ENCODE data around the gene EVL.

The EVL gene

DNA sequence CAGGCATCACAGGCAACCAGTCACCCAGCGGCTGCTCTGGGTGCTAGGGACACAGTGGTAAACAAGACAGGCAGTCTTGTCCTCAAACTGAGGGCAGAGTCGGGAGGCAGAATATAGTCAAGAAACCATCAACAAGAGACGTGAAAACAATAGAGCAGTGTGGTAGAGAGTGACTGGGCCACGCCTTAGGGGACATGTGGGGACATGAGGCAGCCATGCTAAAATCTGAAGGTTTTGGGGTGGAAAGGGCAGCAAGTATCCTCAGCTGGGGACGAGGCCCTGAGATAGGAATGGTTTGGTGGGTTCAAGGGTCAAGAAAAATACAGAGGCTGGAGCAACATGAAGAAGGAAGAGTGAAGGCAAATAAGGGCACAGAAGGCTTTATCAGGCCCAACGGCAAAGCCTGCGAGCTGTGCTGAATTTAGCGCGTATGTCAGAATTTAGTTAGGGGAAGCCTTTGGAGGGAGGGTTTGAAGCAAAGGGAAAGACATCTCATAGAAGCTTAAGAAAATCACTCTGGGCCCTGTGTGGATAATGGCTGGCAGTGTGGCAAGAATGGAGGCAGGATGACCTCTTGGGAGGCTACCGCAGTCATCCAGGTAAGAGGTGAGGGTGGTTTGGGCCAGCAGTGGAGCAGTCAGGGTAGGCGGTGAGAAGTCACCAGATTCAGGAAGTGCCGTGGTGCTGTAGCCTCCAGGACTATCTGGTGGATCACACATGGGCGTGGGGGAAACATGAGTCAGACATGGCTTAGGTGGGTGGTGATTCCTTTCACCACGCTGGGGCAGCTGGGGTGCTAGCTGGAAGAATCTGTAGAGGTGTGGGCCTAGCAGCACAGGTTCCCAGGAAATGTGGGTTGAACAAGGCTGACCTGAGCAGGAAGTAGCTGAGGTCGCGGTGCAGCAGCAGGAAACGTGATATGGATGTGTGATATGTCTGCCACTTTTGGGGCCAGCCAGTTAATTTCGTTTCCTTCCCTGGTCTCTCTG, 3.0 kb downstream of the EVL start:
- no peak for FAIRE-seq

DNA sequence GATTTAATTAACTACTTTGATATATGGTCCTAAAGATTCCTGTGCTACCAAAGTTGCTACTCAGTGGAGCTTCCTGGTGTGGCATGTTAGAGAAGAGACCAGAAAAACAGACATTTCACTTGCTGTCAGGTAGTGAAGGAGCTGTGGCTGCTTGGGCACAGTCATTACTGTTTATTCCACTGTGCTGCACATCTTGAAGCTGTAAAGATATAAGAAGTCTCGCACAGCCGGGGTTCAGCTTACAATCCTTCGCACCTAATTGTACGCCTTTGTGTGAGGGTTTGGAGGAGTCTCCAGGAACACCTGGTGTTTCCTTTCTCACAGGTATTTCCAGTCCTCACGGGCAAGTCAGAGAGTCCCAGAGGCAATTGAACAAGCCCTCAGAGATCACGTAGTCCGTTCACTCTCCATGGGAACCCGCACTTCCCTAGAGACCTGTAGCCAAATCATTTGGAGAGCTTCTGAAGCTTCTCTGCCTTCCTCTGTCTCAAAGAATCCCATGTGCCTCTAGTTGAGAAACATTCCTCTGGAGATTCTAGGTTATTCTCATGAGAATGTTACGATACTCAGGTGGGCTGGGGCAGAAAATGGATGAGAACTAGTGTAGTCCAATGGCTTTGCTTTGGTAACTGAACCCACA, 4.1 kb downstream of the EVL start:
- FAIRE-seq: no peak

DNA sequence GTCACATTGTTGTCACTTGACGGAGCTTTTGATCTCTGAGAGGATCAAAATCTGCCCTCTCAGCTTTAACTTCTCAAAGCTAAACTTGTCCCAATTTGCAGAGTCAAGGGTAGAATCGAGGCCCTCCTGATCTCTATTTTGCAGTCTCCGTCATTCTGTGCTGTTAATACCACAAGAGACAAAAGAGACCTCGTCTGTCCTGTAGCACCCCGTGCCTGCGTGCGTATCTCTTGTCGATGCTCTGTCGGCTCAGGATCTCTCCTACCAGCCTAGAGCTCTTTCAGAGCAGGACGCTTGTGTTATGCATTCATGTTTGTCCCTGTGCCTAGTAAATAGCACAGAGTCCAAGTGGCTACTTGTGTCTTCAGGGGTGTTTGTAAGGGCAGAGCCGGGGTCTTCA, 5.1 kb downstream of the EVL start:
- FAIRE-seq: no peak

DNA sequence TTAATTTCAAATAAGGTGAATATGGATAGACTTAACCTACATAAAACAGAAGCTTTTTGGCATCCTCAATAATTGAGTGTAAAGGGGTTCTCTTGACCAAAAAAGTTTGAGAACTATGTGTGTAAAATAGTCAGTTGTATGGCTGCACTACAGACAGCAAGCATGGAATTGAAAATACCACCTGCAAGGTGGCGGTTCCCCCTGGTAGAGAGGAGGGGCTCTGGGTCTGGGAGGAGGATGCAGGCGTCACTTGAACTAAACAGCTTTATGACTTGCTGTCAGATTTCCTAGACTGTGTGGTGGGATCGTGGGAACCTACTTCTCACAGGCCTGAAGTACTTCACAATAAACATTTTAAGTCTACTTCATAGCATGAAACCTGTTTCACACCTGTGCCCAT, 6.3 kb downstream of the EVL start:
- no peak for FAIRE-seq

DNA sequence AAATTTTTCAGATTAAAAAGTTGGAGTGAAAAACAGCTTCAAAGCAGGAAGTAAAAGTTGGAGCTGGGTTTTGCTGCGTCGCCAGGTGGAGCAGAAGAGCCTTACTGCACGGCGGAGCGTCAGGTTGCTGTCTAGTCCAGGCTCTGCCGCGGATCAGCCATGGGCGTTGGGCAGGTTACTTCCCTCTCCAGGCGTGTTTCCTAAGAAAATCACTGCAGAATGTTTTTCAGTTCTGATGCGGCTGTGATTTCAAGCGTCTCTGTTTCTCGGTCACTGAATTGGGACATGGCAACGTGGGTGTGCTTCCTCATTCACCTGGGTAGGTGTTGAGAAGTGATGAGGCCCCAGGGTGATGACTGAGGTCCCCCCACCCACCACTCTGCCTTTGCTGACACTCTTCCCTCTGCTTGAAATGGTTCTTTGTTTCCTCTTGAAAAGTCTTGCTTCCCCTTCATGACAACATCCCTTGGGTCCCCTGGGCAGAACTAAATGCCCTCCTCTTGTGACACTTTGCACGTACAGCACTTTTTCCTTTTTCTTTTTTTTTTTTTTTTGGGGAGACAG, 7.6 kb downstream of the EVL start:
- no peak for FAIRE-seq

DNA sequence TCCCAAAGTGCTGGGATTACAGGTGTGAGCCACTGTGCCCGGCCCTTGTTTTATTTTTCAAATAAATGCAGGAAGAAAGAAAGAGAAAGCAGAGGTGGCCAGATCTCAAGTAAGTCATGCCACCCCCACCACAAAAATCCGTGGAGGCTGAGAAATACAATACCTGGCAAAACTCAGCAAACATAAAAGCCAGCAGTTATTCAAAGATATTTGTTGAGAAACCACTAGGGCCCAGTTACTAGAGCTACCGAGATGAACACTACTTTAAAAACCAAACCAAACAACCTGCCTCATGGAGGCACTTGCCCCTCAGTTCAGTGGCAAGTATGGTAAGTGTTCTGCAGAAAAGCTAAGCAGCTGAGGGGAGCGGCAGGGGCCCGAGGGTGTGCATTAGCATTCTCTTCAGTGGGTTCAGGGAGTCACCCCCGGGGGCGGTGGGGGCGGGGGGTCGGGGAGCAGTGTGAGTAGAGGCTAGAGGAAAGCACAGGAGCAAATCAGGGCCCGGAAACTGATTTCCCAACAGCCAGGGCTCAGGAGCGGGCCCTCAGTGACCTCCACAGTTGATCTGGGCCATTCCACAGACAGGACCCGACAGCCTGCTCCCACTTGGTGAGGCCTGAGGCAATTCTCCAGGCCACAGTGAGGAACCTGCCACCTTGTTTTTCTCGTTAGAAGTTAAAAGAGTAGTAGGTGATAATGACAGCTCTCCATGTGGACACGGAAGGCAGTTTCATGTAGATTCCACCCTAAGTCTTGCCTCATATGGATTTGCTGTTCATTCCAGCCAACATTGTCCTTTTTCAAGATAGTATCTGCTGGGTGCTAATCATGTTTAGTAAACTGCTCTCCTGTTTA, 8.6 kb downstream of the EVL start:
- no peak for FAIRE-seq

DNA sequence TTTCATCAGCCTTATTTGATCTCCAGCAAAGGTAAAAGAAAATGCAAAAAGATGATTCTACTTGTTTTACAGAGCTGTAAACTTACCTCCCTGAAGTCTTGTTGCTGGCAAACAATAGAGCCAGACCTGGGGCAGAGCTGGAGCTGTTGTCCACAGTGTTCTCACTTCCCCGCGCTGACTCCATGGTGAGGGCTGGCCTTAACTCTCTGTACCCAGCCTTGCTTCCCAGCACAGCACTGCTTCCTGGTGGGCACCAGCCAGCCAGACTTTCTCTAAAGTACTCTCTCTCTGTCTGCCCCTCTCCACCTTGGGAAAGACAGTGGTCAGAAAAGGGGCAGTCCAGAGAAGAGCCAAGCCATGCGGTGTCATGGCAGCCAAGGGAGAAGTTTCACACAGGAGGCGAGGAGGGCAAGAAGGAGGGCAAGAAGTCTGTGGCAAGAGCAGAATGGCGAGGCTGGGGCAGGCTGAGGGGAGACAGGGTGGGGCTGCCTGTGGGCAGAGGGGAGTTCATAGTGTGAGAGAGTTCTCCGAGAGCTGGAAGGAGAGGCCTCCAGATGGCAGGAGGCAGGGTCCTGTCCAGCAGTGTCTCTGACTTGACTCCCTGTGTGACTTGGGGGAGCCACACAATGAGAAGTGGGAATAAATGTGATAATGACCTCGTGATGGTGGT, 9.3 kb downstream of the EVL start:
- FAIRE-seq: no peak

DNA sequence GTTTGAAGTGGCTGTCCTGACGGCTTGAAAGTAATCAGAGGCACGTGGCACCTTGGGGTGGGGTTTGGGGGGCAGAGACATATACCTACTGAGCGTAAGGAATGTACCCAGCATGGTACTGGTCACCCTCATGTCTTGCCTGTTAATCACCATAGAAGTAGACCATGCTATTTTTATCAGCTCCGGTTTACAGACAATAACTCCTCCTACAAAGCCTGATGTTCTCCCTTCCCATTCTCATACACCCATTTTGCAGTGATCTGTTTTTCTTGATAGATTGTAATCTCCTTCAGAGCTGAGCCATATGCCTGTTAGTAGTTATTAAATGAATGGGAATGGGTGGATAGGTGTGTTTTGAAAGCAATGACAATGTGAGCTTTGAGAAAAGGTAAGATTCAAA, 10.5 kb downstream of the EVL start:
- no peak for FAIRE-seq

DNA sequence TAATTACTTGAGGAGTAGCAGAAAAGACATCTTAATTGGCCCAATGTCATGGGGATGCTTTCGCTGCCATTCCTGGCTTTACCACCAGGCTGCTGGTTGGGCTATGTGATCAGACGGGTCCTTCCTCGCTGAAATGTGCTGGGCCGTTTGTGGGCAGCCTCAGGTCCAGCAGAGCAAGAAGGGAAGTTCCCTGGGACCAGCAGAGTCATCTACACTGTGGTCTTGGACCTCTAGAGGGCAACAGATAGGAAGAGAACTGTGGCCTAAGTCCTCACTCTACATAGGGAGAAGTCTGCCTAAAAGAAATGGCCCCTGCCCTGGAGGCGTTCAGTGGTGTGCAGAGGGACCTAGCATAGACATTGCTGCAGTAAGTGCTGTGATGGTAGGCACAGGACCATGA, 10.9 kb downstream of the EVL start:
- FAIRE-seq: no peak

DNA sequence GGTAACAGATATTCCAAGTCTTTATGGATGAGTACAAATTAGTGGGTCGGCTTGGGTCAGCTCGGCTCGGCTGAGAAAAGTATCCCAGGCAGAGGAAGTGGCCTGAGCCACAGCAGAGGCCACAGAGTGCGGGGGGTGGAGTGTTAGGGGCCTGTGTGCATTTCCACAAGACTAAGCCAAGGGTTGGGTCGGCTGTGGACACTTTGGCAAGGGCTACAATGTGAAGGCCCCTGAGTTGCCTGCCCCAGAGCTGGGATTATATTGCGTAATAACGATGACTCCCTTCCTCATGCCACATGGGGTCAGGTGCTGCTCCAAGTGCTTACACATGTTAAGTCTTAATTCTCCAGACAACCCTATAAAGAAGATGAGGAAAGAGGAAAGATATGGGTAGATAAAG, 11.4 kb downstream of the EVL start:
- FAIRE-seq: no peak

DNA sequence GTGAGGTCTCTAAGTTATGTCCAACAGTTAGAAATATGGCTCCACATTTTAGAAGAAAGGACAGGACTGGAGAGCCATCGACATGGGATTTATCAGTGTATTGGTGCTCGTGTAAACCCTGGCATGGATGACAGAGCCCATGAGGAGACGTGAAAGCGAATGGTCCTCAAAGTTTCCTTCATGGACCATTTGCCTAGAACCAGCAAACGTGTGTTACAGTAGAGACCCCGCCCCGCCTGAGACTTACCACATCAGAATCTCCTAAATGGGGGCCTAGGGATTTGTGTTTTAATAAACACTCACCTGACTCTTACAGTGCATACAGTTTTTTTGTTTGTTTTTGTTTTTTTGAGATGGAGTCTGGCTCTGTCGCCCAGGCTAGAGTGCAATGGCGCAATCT, 12.2 kb downstream of the EVL start:
- no peak for FAIRE-seq

DNA sequence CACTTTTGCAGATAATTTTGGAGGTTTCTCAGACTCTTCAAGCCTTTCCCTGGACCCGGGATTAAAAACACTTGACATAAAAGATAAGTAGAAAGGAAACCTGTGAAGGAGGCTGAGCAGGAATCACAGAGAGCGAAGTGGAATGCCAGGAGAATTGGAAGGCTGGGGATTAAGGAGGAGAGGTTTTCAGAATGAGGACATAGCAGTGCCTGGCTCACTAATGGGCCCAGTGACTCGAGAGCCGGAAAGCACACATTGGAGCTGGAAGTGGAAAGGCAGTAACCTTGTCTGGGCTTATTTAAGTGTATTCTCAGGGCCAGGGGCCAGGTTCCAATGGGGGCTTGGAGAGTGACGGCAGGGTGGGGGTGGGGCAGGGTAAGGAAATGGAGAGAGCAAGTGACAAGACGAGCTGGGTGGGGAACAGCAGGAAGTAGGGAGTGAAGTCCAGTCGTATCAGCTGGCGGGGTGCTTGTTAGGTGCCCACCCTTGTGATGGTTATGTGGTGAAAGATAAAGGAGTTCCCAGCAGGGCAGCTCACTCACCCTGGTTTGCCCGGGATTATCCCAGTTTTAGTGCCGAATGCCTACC, 13.1 kb downstream of the EVL start:
- no peak for FAIRE-seq

DNA sequence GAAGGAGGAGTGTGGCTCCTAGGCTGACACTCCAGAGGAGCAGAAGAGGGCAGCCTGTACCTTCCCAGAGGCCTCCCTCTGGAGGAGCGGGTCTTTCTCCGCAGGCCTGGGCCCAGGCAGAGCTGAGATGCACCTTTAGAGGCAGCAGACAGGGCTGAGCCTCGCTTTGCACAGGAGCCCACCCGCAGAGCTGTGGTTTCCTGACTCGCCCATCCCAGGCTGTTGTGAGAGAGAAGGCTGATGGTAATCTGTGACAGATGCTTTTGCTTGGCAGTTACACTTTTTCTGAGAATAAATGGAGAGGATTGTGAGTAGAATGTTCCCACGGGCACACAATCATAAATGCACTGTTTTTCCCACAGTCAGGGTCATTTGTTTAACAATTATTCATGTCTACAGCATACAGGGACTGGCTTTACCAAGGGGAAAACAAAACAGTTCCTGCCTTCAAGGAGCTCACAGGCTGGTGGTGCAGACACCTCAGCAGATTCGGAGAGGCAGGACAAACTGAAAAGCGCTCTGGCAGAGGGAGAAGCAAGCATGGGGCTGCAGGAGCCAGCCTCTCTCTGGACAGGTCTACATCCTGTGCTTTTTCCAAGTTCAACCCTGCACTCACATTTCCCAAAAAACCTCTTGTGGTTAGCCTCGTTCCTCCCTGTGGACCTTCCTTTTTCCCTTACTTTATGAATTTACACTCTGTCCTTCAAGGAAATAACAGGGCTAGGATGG, 13.9 kb downstream of the EVL start:
- no peak for FAIRE-seq

DNA sequence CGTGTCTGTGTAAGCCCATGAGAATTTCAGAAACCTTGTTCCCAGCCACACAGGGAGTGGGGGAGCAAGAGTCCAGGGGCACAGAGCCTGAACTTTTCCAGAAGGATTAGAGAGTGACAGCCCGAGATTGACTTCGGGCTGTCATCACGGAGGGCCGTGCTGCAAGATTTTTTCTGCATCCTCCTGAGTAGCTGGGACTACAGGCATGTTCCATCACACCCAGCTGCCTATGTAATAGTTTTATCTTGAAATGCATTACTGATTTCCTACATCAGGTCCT, 14.4 kb downstream of the EVL start:
- no peak for FAIRE-seq

DNA sequence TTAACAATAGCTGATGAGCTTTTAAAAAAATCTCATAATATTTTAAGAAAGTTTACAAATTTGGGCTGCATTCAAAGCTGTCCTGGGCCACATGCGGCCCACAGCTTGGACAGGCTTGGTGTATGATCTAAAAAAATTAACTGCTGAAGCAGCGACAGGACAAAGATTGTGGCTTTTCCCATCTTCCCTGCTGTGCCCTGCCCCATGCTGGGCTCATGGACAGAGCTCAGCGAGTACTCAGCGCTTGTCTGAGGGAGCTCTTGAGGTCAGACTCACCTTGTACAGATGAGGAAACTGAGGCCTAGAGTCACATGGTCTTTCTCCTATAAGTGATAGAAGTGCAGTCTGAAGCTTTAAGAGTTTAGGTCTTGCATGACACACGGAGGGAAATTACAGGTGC, 15.0 kb downstream of the EVL start:
- no peak for FAIRE-seq

DNA sequence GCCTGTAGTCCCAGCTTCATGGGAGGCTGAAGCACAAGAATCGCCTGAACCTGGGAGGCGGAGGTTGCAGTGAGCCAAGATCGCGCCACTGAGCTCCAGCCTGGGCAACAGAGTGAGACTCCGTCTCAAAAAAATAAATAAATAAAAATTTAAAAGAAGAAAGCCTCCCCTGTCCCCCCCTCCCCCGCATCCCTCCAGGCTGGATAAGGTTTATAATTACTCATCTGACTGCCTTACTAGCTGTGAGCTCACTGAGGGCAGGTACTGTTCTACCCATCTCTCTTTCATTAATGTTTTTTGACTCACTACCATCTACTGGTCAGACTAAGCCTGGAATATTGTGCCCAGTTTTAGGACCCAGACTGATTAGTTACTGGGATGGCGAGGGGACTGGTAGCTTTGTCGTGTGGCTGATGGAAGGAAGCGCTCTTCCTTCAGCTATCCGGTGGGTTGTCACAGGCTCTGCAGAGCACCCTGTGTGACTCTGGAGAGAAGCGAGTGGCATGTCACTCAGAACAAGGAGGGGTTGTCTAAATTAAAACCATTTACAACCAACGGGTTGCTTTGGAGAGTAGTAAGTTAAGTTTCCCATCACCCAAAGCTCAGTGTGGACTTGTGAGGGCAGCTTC, 16.9 kb downstream of the EVL start:
- no peak for FAIRE-seq

DNA sequence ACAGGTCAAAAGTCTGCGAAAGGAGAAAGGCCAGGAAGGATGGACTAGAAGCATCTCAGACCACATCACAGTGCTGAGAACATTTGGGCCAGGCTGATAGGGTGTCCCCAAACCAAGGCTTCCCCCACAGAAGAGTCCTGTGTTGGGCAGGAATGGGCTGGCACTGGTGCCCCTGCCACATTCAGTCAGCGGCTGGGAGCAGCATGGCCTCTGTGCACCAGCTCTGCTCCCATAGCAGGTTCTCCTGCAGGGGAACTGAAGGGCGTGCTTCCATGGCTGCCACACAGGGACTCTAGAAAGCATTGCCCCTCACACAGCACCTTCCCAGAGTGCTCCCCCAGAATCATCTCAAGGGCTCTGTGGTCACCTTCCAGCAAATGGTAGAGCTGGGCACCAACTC, 17.5 kb downstream of the EVL start:
- no peak for FAIRE-seq

DNA sequence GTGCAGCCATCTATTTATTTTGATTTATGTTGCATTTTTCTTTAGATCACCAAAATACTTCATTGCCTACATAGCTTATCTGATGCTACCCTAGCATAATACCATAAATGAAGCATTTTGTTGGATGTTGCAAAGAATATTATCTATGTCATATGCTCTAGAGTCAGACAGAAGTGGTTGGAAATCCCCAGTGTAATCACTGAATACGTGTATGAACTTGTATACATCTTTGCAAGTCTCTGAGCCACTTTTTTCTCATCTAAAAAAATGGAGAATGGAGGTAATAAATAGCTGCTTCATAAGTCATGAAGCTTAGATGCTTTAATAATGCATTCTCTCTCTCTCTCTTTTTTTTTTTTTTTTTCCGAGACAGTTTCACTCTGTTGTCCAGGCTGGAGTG, 18.5 kb downstream of the EVL start:
- FAIRE-seq: no peak

DNA sequence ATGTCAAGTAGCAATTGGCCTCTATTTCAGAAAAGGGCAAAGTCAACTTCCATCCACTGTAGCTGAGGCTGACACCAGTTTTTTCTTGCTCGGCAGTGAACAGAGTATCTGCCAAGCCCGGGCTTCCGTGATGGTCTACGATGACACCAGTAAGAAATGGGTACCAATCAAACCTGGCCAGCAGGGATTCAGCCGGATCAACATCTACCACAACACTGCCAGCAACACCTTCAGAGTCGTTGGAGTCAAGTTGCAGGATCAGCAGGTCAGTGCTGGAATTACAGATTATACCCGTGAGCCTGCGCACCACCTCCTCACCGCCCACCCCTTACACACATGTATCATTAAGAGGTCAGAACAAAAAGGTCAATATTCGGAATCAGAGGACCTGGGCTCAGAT, 19.4 kb downstream of the EVL start:
- no peak for FAIRE-seq

DNA sequence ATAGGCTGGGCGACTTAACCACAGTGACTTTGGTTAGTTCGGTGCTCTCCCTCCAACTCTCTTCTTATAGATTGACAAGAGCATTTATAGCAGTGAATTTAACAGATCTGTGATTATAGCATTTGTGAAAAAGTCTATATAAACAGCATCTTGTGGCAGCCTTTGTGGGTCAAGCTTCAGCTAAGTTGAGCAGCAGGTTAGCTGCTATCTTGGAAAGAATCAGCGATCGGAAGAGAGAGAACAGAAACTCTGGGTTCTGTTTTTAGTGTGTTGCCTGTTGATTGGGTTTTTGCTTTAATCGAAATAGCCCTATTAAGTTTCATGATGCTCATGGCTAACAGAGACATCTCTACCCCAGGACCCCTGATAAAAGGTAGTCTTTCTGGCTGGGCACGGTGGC, 20.2 kb downstream of the EVL start:
- no peak for FAIRE-seq

DNA sequence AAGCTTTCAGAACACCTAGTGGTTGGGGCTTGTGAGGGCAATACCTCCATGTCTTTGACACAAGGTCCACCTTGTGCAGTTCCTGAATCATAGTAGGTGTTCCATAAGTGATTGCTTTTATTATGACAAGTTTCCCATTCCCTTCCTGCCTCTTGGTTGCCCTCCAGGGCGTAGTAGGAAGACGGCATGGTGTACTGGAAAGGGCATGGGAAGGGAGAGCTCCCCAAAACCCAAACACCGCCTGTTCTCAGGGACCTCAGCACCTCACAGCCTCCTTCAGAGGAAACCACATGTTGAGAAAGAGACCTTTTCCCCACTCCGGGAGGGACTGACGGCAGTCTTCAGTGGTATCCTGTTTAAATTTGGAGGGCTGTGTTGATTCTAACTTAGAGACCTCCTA, 21.1 kb downstream of the EVL start:
- FAIRE-seq: no peak

All from G401.6 (cell line).